OCI-LY3 (cell line): ENCODE measurements around the gene EIF4G3.

Experiments
- H2AFZ ChIP-seq: fragments of 200-600, 300-600 bp; shearing (Covaris generic); 2 replicates; pipeline ENCODE4 v1.6.0; 2014; ENCODE audit warnings: antibody characterized with exemption, low read depth, low read length
- H3K27ac ChIP-seq: fragments of 200-600, 300-600 bp; sonication (generic); 2 replicates; pipeline ENCODE4 v1.5.1; 2014; ENCODE audit warnings: mild to moderate bottlenecking, low read length, moderate library complexity, mixed read lengths
- H3K27me3 ChIP-seq: fragments of 200-600, 300-600 bp; sonication (generic); 2 replicates; pipeline ENCODE4 v1.6.1; 2014; ENCODE audit warnings: low read depth, low read length, mixed read lengths
- H3K36me3 ChIP-seq: fragments of 200-600, 300-600 bp; sonication (generic); replicated peaks from 2 replicates; pipeline ENCODE3; 2014; ENCODE audit warnings: low read depth, low read length, mixed read lengths
- H3K4me1 ChIP-seq: fragments of 300-600, 200-600 bp; sonication (generic); 2 replicates; pipeline ENCODE4 v1.6.1; 2014; ENCODE audit warnings: low read length, mixed read lengths
- H3K4me2 ChIP-seq: fragments of 200-600, 300-600 bp; sonication (generic); 2 replicates; pipeline ENCODE4 v1.6.1; 2014; ENCODE audit warnings: low read length, mixed read lengths
- H3K4me3 ChIP-seq: fragments of 300-600, 200-600 bp; sonication (generic); 2 replicates; pipeline ENCODE4 v1.5.1; 2014; ENCODE audit warnings: antibody characterized with exemption, mild to moderate bottlenecking, low read length, moderate library complexity
- H3K79me2 ChIP-seq: fragments of 300-600, 200-600 bp; shearing (Covaris generic); 2 replicates; pipeline ENCODE4 v1.6.1; 2014; ENCODE audit warnings: mild to moderate bottlenecking, low read length, mixed read lengths
- H3K9ac ChIP-seq: fragments of 300-600, 200-600 bp; shearing (Covaris generic); 2 replicates; pipeline ENCODE4 v1.6.0; 2014; ENCODE audit warnings: mild to moderate bottlenecking, low read length, moderate library complexity
- H3K9me3 ChIP-seq: fragments of 200-600, 300-600 bp; shearing (Covaris generic); 2 replicates; pipeline ENCODE4 v1.6.1; 2014; ENCODE audit warnings: low read length, mixed read lengths; ENCODE audit not compliant: insufficient read depth
- H4K20me1 ChIP-seq: fragments of 200-600, 300-600 bp; sonication (generic); 2 replicates; pipeline ENCODE4 v1.6.1; 2016; ENCODE audit warnings: low read length, mixed read lengths; ENCODE audit not compliant: insufficient read depth
- EZH2phosphoT487 ChIP-seq: fragments of 200-600 bp; shearing (Covaris generic); IDR thresholded peaks from 2 replicates; pipeline ENCODE4 v1.6.1; 2018; ENCODE audit warnings: antibody characterized with exemption, mixed run types, low read depth
- TF ChIP-seq, protein P1 (sequence below): fragments of 200-600, 300-600 bp; sonication (generic); IDR thresholded peaks from 2 replicates; pipeline ENCODE4 v1.5.1; 2014; ENCODE audit warnings: antibody characterized with exemption, low read length, low read depth

EIF4G3 gene

DNA sequence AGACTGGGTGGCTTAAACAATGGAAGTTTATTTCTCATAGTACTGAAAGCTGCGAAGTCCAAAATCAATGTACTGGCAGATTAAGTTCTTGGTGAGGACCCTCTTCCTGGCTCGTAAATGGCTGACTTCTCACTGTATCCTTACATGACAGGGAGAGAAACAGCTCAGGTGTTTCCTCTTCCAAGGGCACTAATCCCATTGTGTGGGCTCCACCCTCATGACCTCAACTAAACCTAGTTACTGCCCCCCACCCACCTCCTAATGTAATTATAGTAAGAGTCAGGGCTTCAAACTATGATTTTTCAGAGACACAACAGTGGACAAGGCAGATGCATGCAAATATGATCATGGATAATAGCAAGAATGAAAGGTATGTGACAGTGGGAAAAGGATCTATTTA, 308.4 kb downstream of the EIF4G3 start:
- Histone ChIP-seq H3K27me3 (no peaks in the 10 kb centered on the region), H3K4me2 (no peak overlapping the region), H3K9me3 (no peaks in the 10 kb centered on the region), H3K36me3 (no peaks in the 10 kb centered on the region), H3K4me3 (no peak overlapping the region), H3K79me2 (no peaks in the 10 kb centered on the region), H4K20me1 (no peaks in the 10 kb centered on the region), H3K27ac (no peak overlapping the region), H3K4me1 (0 out of 2 replicates have a peak, but pooled peaks cover 2% of the 10 kb centered on the region), H2AFZ (no peak overlapping the region), H3K9ac (no peak overlapping the region)
- no peak for TF ChIP-seq EZH2phosphoT487
- TF ChIP-seq, protein P1, sequence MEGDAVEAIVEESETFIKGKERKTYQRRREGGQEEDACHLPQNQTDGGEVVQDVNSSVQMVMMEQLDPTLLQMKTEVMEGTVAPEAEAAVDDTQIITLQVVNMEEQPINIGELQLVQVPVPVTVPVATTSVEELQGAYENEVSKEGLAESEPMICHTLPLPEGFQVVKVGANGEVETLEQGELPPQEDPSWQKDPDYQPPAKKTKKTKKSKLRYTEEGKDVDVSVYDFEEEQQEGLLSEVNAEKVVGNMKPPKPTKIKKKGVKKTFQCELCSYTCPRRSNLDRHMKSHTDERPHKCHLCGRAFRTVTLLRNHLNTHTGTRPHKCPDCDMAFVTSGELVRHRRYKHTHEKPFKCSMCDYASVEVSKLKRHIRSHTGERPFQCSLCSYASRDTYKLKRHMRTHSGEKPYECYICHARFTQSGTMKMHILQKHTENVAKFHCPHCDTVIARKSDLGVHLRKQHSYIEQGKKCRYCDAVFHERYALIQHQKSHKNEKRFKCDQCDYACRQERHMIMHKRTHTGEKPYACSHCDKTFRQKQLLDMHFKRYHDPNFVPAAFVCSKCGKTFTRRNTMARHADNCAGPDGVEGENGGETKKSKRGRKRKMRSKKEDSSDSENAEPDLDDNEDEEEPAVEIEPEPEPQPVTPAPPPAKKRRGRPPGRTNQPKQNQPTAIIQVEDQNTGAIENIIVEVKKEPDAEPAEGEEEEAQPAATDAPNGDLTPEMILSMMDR, result no peak

DNA sequence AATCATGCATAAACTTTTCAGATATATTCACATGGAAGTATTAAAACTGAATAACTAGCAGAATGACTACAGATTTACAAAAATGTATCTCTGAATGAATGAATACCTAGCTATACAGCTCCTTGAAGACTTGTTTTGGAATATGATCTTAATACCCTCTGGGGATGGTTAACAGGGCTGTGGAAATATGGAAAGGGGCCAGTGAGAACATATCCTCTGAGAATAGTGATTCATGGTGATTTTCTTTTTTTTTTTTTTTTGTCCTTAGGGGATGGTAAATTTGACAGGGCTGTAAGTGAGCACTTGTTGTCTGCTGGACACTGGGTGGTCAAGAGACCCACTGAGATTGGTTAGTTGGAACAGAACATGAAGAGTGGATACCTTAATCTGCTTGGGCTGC, 308.9 kb downstream of the EIF4G3 start:
- H3K27me3 ChIP-seq, result no peaks in the 10 kb centered on the region
- H2AFZ ChIP-seq, result no peak overlapping the region
- no peak overlapping the region for H3K27ac ChIP-seq
- H3K79me2 ChIP-seq, result no peaks in the 10 kb centered on the region
- H3K36me3 ChIP-seq, result no peaks in the 10 kb centered on the region
- no peaks in the 10 kb centered on the region for H4K20me1 ChIP-seq
- no peaks in the 10 kb centered on the region for H3K9me3 ChIP-seq
- no peak overlapping the region for H3K4me3 ChIP-seq
- H3K9ac ChIP-seq, result no peak overlapping the region
- 0 out of 2 replicates have a peak, but pooled peaks cover 2% of the 10 kb centered on the region for H3K4me1 ChIP-seq
- no peak for TF ChIP-seq EZH2phosphoT487
- TF ChIP-seq, protein P1, result no peak
- H3K4me2 ChIP-seq, result no peak overlapping the region

DNA sequence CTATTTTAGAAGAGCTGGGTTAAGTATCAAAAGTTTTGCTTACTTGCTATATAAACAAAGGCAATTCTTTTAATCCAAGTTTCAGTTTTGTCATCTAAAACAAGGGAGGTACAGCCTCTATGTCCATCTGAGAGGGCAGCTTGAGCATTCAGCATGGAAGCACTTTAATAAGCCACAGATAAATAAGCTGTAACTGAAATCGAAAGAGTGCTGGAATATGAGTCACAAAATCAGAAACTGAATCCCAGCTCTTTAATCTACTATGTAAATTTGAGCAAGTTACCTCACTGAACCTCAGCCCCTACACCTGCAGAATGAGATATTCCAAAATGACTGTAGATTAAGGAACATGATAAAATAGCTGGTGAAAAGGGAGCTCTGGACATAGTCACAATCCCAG, 309.6 kb downstream of the EIF4G3 start:
- H2AFZ ChIP-seq, result no peak overlapping the region
- no peaks in the 10 kb centered on the region for H4K20me1 ChIP-seq
- H3K4me3 ChIP-seq, result no peak overlapping the region
- H3K9me3 ChIP-seq, result no peaks in the 10 kb centered on the region
- H3K79me2 ChIP-seq, result no peaks in the 10 kb centered on the region
- H3K36me3 ChIP-seq, result no peaks in the 10 kb centered on the region
- TF ChIP-seq, protein P1, result no peak
- 0 out of 2 replicates have a peak, but pooled peaks cover 2% of the 10 kb centered on the region for H3K4me1 ChIP-seq
- no peak overlapping the region for H3K4me2 ChIP-seq
- no peak overlapping the region for H3K27ac ChIP-seq
- H3K27me3 ChIP-seq, result no peaks in the 10 kb centered on the region
- H3K9ac ChIP-seq, result no peak overlapping the region

DNA sequence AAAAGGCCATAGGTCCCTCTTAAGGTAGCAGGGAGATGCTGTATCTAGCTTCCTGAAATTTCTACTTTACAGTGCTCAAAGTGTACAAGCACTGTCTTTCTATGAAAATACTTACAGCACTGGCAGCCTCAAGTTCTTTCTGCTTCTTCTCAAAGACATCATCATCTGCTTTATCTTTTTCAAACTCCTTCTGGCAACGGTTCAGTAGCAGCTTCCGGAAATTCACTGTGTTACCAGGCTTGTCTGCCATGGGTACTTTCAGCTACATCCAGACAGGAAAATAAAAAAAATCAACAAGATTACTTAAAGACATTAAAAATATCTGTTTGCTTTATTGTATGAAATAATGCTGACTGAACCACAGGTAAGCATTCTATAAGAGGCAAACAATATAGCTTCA, 311.7 kb downstream of the EIF4G3 start:
- H3K9me3 ChIP-seq, result no peaks in the 10 kb centered on the region
- H3K36me3 ChIP-seq, result no peaks in the 10 kb centered on the region
- no peaks in the 10 kb centered on the region for H3K27me3 ChIP-seq
- TF ChIP-seq EZH2phosphoT487, result no peak
- TF ChIP-seq, protein P1, result no peak
- no peak overlapping the region for H2AFZ ChIP-seq
- no peak overlapping the region for H3K4me2 ChIP-seq
- H4K20me1 ChIP-seq, result no peaks in the 10 kb centered on the region
- no peak overlapping the region for H3K4me3 ChIP-seq
- H3K79me2 ChIP-seq, result no peaks in the 10 kb centered on the region
- no peak overlapping the region for H3K9ac ChIP-seq
- H3K27ac ChIP-seq, result no peak overlapping the region
- H3K4me1 ChIP-seq, result 0 out of 2 replicates have a peak, but pooled peaks cover 2% of the 10 kb centered on the region
